Activated CD4-positive, alpha-beta memory T cell treated with anti-CD3 and anti-CD28 coated beads for 36 hours (primary cell): ENCODE results near the gene SBNO1. TPM values are rescaled to one million over a fixed set of nuclear protein-coding genes. Genes with fewer than 3 reads are reported as not detected.

ENCODE experiments used
- total RNA-seq, 2 experiments: library from RNA; stranded (reverse); gene quantifications; one replicate each; pipeline ENCODE4 v1.2.3, GENCODE V29; 2021

The SBNO1 gene
- total RNA-seq, 2 experiments from 2014 or later: 49.9 to 50.6 TPM

Other genes starting within 250 kb of the SBNO1 start
- 1 to 10 TPM; 5.9 to 6.5 TPM for gene PITPNM2, start 213.8 kb downstream of the SBNO1 start, total RNA-seq
- 10 to 100 TPM; 88.8 to 97.6 TPM for gene MPHOSPH9, start 131.7 kb downstream of the SBNO1 start, total RNA-seq
- 10 to 100 TPM; 28.4 to 28.8 TPM for gene MTRFR, start 131.4 kb downstream of the SBNO1 start, total RNA-seq
- 10 to 100 TPM; 40.1 to 42.5 TPM for gene CDK2AP1, start 93.0 kb downstream of the SBNO1 start, total RNA-seq
- 10 to 100 TPM; 59.9 to 62.0 TPM for gene KMT5A, start 19.3 kb upstream of the SBNO1 start, total RNA-seq
- gene RILPL2, start 71.8 kb upstream of the SBNO1 start, total RNA-seq: 10 to 100 TPM; 15.4 to 16.6 TPM
- gene SNRNP35, start 93.3 kb upstream of the SBNO1 start, total RNA-seq: 10 to 100 TPM; 28.6 to 30.6 TPM
- 1 to 10 TPM; 4.0 to 4.8 TPM for gene RILPL1, start 168.9 kb upstream of the SBNO1 start, total RNA-seq
- 100 to 1,000 TPM; 150 to 161 TPM for gene TMED2, start 219.7 kb upstream of the SBNO1 start, total RNA-seq
- gene DDX55, start 237.3 kb upstream of the SBNO1 start, total RNA-seq: 10 to 100 TPM; 44.0 to 45.1 TPM